Astrocyte (in vitro differentiated cells and primary cell): ENCODE measurements around the gene SLC25A42. TPM values are rescaled to one million over a fixed set of nuclear protein-coding genes. Genes with fewer than 3 reads are reported as not detected.

Experiments
- DNase-seq: peaks from one replicate; pipeline ENCODE4 v3.0.0-alpha.2; 2010; ENCODE audit warnings: low read depth
- FAIRE-seq: peaks from 2 replicates; lab custom pipeline; 2011; peaks lifted over from hg19 to GRCh38; lab: Jason Lieb, UNC
- H2AFZ ChIP-seq: 2 replicates; pipeline ENCODE4 v1.6.0; 2012; ENCODE audit warnings: low read depth, low read length, inconsistent platforms
- H3K27ac ChIP-seq: 2 replicates; pipeline ENCODE4 v1.5.1; 2011; ENCODE audit warnings: low read depth, low read length, inconsistent platforms
- H3K27me3 ChIP-seq: 2 replicates; pipeline ENCODE4 v1.6.0; 2011; ENCODE audit warnings: low read length, inconsistent platforms; ENCODE audit not compliant: insufficient read depth
- H3K36me3 ChIP-seq: 2 replicates; pipeline ENCODE4 v1.5.1; 2011; ENCODE audit warnings: low read length, inconsistent platforms; ENCODE audit not compliant: insufficient read depth
- H3K4me1 ChIP-seq: 2 replicates; pipeline ENCODE4 v1.5.1; 2011; ENCODE audit warnings: low read length, inconsistent platforms; ENCODE audit not compliant: insufficient read depth
- H3K4me2 ChIP-seq: 2 replicates; pipeline ENCODE4 v1.6.0; 2012; ENCODE audit warnings: low read length, inconsistent platforms
- H3K4me3 ChIP-seq: 2 replicates; pipeline ENCODE4 v1.5.1; 2011; ENCODE audit warnings: low read depth, mild to moderate bottlenecking, low read length, inconsistent platforms; ENCODE audit not compliant: insufficient read depth
- H3K79me2 ChIP-seq: 2 replicates; pipeline ENCODE4 v1.6.0; 2012; ENCODE audit warnings: mild to moderate bottlenecking, low read length, inconsistent platforms; ENCODE audit not compliant: insufficient read depth
- H3K9ac ChIP-seq: 2 replicates; pipeline ENCODE4 v1.6.0; 2012; ENCODE audit warnings: mild to moderate bottlenecking, low read length, inconsistent platforms
- H3K9me3 ChIP-seq: 2 replicates; pipeline ENCODE4 v1.5.1; 2012; ENCODE audit warnings: low read depth, mild to moderate bottlenecking, low read length, inconsistent platforms; ENCODE audit not compliant: insufficient read depth
- H4K20me1 ChIP-seq: 2 replicates; pipeline ENCODE4 v1.6.0; 2012; ENCODE audit warnings: low read length, inconsistent platforms; ENCODE audit not compliant: insufficient read depth
- H3K27ac Mint-ChIP-seq: one replicate; pipeline ENCODE4 v1.8.0; 2021; ENCODE audit warnings: mild to moderate bottlenecking, mixed read lengths; ENCODE audit not compliant: unreplicated experiment
- H3K27me3 Mint-ChIP-seq: one replicate; pipeline ENCODE4 v1.8.0; 2021; ENCODE audit warnings: low read depth, mixed read lengths; ENCODE audit not compliant: unreplicated experiment
- H3K36me3 Mint-ChIP-seq: one replicate; pipeline ENCODE4 v1.8.0; 2021; ENCODE audit warnings: low read depth, mixed read lengths; ENCODE audit not compliant: unreplicated experiment
- H3K4me1 Mint-ChIP-seq: one replicate; pipeline ENCODE4 v1.8.0; 2021; ENCODE audit warnings: low read depth, mixed read lengths; ENCODE audit not compliant: unreplicated experiment
- H3K4me3 Mint-ChIP-seq: one replicate; pipeline ENCODE4 v1.8.0; 2021; ENCODE audit warnings: mild to moderate bottlenecking, moderate library complexity, mixed read lengths; ENCODE audit not compliant: unreplicated experiment
- H3K9me3 Mint-ChIP-seq: one replicate; pipeline ENCODE4 v1.8.0; 2021; ENCODE audit warnings: mild to moderate bottlenecking, mixed read lengths; ENCODE audit not compliant: unreplicated experiment
- CTCF ChIP-seq: IDR thresholded peaks from 2 replicates; pipeline ENCODE4 v1.5.1; 2011; ENCODE audit warnings: low read depth, mild to moderate bottlenecking, inconsistent platforms, low read length, moderate library complexity; ENCODE audit not compliant: insufficient read depth
- EZH2 ChIP-seq: IDR thresholded peaks from 2 replicates; pipeline ENCODE4 v1.6.1; 2012; ENCODE audit warnings: mild to moderate bottlenecking, low read length, inconsistent platforms; ENCODE audit not compliant: insufficient read depth
- total RNA-seq: library from RNA; stranded (reverse); gene quantifications from 2 replicates; pipeline ENCODE4 v1.2.1, GENCODE V29; 2021

Gene SLC25A42
- total RNA-seq, 1 donor from 2014 or later, result 7.6 TPM

GRCh38 chr19:19121371-19121770 lies 57.6 kb downstream of the SLC25A42 start:
- no peak overlapping the region for H2AFZ ChIP-seq
- no peaks in the 10 kb centered on the region for H3K36me3 ChIP-seq
- Mint-ChIP-seq H3K36me3 (peaks cover 21% of the 10 kb centered on the region), H3K27me3 (no peaks in the 10 kb centered on the region), H3K9me3 (peaks cover 9% of the 10 kb centered on the region), H3K4me3 (no peak overlapping the region), H3K27ac (no peak overlapping the region), H3K4me1 (no peaks in the 10 kb centered on the region)
- no peak for TF ChIP-seq CTCF
- no peak for TF ChIP-seq EZH2
- no peak overlapping the region for H3K27ac ChIP-seq
- H3K4me3 ChIP-seq, result no peak overlapping the region
- H4K20me1 ChIP-seq, result no peaks in the 10 kb centered on the region
- no peak overlapping the region for H3K4me2 ChIP-seq
- H3K9me3 ChIP-seq, result no peaks in the 10 kb centered on the region
- H3K4me1 ChIP-seq, result no peaks in the 10 kb centered on the region
- no peak for DNase-seq
- H3K79me2 ChIP-seq, result no peaks in the 10 kb centered on the region
- no peak overlapping the region for H3K9ac ChIP-seq
- no peak for FAIRE-seq
- no peaks in the 10 kb centered on the region for H3K27me3 ChIP-seq

GRCh38 chr19:19122902-19123301 lies 59.1 kb downstream of the SLC25A42 start:
- DNase-seq, result no peak
- Histone ChIP-seq H3K36me3 (no peaks in the 10 kb centered on the region), H3K27ac (no peak overlapping the region), H2AFZ (no peak overlapping the region), H3K4me3 (no peak overlapping the region), H3K9me3 (no peaks in the 10 kb centered on the region), H3K27me3 (no peaks in the 10 kb centered on the region), H3K4me2 (no peak overlapping the region), H4K20me1 (no peaks in the 10 kb centered on the region), H3K4me1 (no peaks in the 10 kb centered on the region), H3K79me2 (no peaks in the 10 kb centered on the region), H3K9ac (no peak overlapping the region)
- H3K4me3 Mint-ChIP-seq, result no peak overlapping the region
- TF ChIP-seq CTCF (no peak), EZH2 (no peak)
- H3K4me1 Mint-ChIP-seq, result no peaks in the 10 kb centered on the region
- H3K27me3 Mint-ChIP-seq, result no peaks in the 10 kb centered on the region
- H3K9me3 Mint-ChIP-seq, result peaks cover 9% of the 10 kb centered on the region
- no peak for FAIRE-seq
- H3K27ac Mint-ChIP-seq, result no peak overlapping the region
- peaks cover 24% of the 10 kb centered on the region for H3K36me3 Mint-ChIP-seq

GRCh38 chr19:19123386-19123785 lies 59.6 kb downstream of the SLC25A42 start:
- FAIRE-seq, result no peak
- H3K79me2 ChIP-seq, result no peaks in the 10 kb centered on the region
- H3K36me3 ChIP-seq, result no peaks in the 10 kb centered on the region
- no peak overlapping the region for H3K4me3 ChIP-seq
- no peak for TF ChIP-seq CTCF
- no peak for TF ChIP-seq EZH2
- Mint-ChIP-seq H3K27me3 (no peaks in the 10 kb centered on the region), H3K4me1 (no peaks in the 10 kb centered on the region), H3K9me3 (peaks cover 9% of the 10 kb centered on the region), H3K36me3 (peaks cover 25% of the 10 kb centered on the region), H3K4me3 (no peak overlapping the region), H3K27ac (no peak overlapping the region)
- no peaks in the 10 kb centered on the region for H3K27me3 ChIP-seq
- no peak overlapping the region for H2AFZ ChIP-seq
- no peak overlapping the region for H3K4me2 ChIP-seq
- no peaks in the 10 kb centered on the region for H3K9me3 ChIP-seq
- no peaks in the 10 kb centered on the region for H3K4me1 ChIP-seq
- H4K20me1 ChIP-seq, result no peaks in the 10 kb centered on the region
- H3K27ac ChIP-seq, result no peak overlapping the region
- H3K9ac ChIP-seq, result no peak overlapping the region
- no peak for DNase-seq
